Measurements from ENCODE around the gene SHROOM2. TPM values are rescaled to one million over a fixed set of nuclear protein-coding genes. Genes with fewer than 3 reads are reported as not detected.

Gene SHROOM2
- total and polyA plus RNA-seq, 2 of the 4 experiments (the other 2 are of a cell fraction): 8.1 to 14.2 TPM

GRCh38 chrX:9825966-9826365 lies 39.7 kb downstream of the SHROOM2 start:
- Histone ChIP-seq H2BK120ac (ENCODE audit: low read depth, low read length) (no peak overlapping the region), H3K4me2 (ENCODE audit: low read depth, low read length) (no peak overlapping the region), H3K4me3 (ENCODE audit: insufficient read depth, low read depth, low read length) (no peak overlapping the region), H3K9me1 (ENCODE audit: insufficient read depth, low read length) (no peaks in the 10 kb centered on the region), H2AK9ac (replicated peaks; ENCODE audit: low read depth, low read length, poor library complexity) (no peak overlapping the region), H4K8ac (ENCODE audit: low read depth in 2 of 2, low read length in 2 of 2) (no peak overlapping the region), H3K18ac (ENCODE audit: low read depth, low read length) (no peak overlapping the region), H3K4me1 (ENCODE audit: control insufficient read depth, insufficient read depth, low read length) (peaks cover 9% of the 10 kb centered on the region; the same call in 1 of the 2 replicates), H3K9me3 (ENCODE audit: control insufficient read depth, insufficient read depth, low read length) (peaks cover 2% of the 10 kb centered on the region; the same call in 1 of the 2 replicates), H3K27me3 (ENCODE audit: control insufficient read depth, insufficient read depth, low read length) (no peaks in the 10 kb centered on the region), H3K79me1 (ENCODE audit: low read depth in 1 of 2, low read length in 2 of 2) (no peaks in the 10 kb centered on the region), H3K9ac (ENCODE audit: low read depth, low read length) (no peak overlapping the region), H2BK15ac (ENCODE audit: low read depth, low read length) (no peak overlapping the region), H4K5ac (ENCODE audit: low read depth, low read length) (no peak overlapping the region), H3K4ac (ENCODE audit: low read depth, low read length) (no peak overlapping the region), H2AFZ (replicated peaks; ENCODE audit: low read length, poor library complexity) (peak overlapping the region; percentile 8), H3K56ac (ENCODE audit: extremely low read depth, insufficient read depth, low read length) (no peak overlapping the region), H3K27ac (ENCODE audit: insufficient read depth, low read length) (no peak overlapping the region), H3K23ac (ENCODE audit: low read depth, low read length) (no peak overlapping the region), H2AK5ac (ENCODE audit: low read depth, low read length) (no peak overlapping the region), H2BK5ac (ENCODE audit: low read depth, low read length, poor library complexity, severe bottlenecking) (no peak overlapping the region), H3K14ac (replicated peaks; ENCODE audit: low read depth, low read length) (no peak overlapping the region), H3K36me3 (ENCODE audit: control insufficient read depth, insufficient read depth, low read length) (no peaks in the 10 kb centered on the region), H4K20me1 (ENCODE audit: insufficient read depth, low read length) (no peaks in the 10 kb centered on the region), H4K91ac (ENCODE audit: insufficient read depth, low read depth, low read length) (no peak overlapping the region; the same call in 1 of the 2 replicates), H2BK20ac (ENCODE audit: low read depth, low read length) (no peak overlapping the region)
- TF ChIP-seq CHD1 (IDR thresholded peaks at IDR 0.05; ENCODE audit: low read depth, low read length) (no peak), NFE2L2 (IDR thresholded peaks at IDR 0.05; ENCODE audit: low read depth, low read length) (no peak)
- TF ChIP-seq, protein P1, sequence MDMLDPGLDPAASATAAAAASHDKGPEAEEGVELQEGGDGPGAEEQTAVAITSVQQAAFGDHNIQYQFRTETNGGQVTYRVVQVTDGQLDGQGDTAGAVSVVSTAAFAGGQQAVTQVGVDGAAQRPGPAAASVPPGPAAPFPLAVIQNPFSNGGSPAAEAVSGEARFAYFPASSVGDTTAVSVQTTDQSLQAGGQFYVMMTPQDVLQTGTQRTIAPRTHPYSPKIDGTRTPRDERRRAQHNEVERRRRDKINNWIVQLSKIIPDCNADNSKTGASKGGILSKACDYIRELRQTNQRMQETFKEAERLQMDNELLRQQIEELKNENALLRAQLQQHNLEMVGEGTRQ (IDR thresholded peaks at IDR 0.05; ENCODE audit: low read depth, low read length): no peak
- ChIA-PET POLR2A (ENCODE audit: unreplicated experiment) (no interaction called here), CTCF (no interaction called here)
- intact Hi-C loops (cut with micrococcal nuclease) (no loop called here), in situ Hi-C loops (cut with MboI; ENCODE audit: low sequenced_read_pairs) (no loop called here), dilution Hi-C loops (cut with HindIII; ENCODE audit: low sequenced_read_pairs, unreplicated experiment) (no loop called here)
- ATAC-seq (ENCODE audit: low read depth) (no peak), DNase-seq (no peak)
- BruUV-seq (replicated peaks): no TSS peak
- WGBS, 2 experiments (ENCODE audit: extremely low coverage in 2 of 2, insufficient read length in 1 of 2): 80% methylated on average over 1 of the region's 8 CpGs; no CpG with 5 or more reads in 1 of the 2 experiments
